CD4-positive, alpha-beta T cell treated with Interferon gamma for 1 hour (primary cell): Measurements from ENCODE around the gene AVPR2.

Experiments used
- DNase-seq: peaks from one replicate; pipeline ENCODE4 v3.0.0-alpha.2; 2020

The AVPR2 gene

GRCh38 chrX:153903991-153904957, at the start of gene AVPR2:
Gene AVPR2, plus strand, starts transcription at chrX:153904673. Its CDS starts 473 bp downstream, at chrX:153905146.
- no peak for DNase-seq

GRCh38 chrX:153854702-153855101, 49.8 kb upstream of the AVPR2 start:
- no peak for DNase-seq

- no peak for DNase-seq
Observed at GRCh38 chrX:153857348-153857903, 47.0 kb upstream of the AVPR2 start.

GRCh38 chrX:153861151-153861550, 43.3 kb upstream of the AVPR2 start:
- no peak for DNase-seq

GRCh38 chrX:153861733-153862310, 42.7 kb upstream of the AVPR2 start:
- DNase-seq, result no peak

GRCh38 chrX:153862369-153863250, 41.9 kb upstream of the AVPR2 start:
- DNase-seq, result no peak

GRCh38 chrX:153863251-153863991, 41.1 kb upstream of the AVPR2 start:
- DNase-seq, result no peak

GRCh38 chrX:153864101-153864500, 40.4 kb upstream of the AVPR2 start:
- no peak for DNase-seq

GRCh38 chrX:153864561-153865320, 39.7 kb upstream of the AVPR2 start:
- DNase-seq, result no peak

GRCh38 chrX:153865321-153865580, 39.2 kb upstream of the AVPR2 start:
- DNase-seq, result no peak

GRCh38 chrX:153865685-153866084, 38.8 kb upstream of the AVPR2 start:
- DNase-seq, result no peak

- no peak for DNase-seq
Observed at GRCh38 chrX:153866302-153867019, 38.0 kb upstream of the AVPR2 start.

GRCh38 chrX:153867139-153867538, 37.3 kb upstream of the AVPR2 start:
- DNase-seq, result no peak

- no peak for DNase-seq
Observed at GRCh38 chrX:153867671-153868070, 36.8 kb upstream of the AVPR2 start.

GRCh38 chrX:153868576-153869472, 35.6 kb upstream of the AVPR2 start:
- no peak for DNase-seq

GRCh38 chrX:153869473-153870287, 34.8 kb upstream of the AVPR2 start:
- no peak for DNase-seq

- DNase-seq, result no peak
Observed at GRCh38 chrX:153870288-153870690, 34.2 kb upstream of the AVPR2 start.

- DNase-seq, result no peak
Observed at GRCh38 chrX:153870791-153871360, 33.6 kb upstream of the AVPR2 start.

GRCh38 chrX:153871451-153871850, 33.0 kb upstream of the AVPR2 start:
- DNase-seq, result no peak
